NK-92 (cell line): ENCODE results near the gene RAD51AP1.

Experiments
- DNase-seq: peaks from one replicate; lab custom pipeline; 2025; ENCODE audit not compliant: unreplicated experiment; lab: John Stamatoyannopoulos, UW

Gene RAD51AP1

DNA sequence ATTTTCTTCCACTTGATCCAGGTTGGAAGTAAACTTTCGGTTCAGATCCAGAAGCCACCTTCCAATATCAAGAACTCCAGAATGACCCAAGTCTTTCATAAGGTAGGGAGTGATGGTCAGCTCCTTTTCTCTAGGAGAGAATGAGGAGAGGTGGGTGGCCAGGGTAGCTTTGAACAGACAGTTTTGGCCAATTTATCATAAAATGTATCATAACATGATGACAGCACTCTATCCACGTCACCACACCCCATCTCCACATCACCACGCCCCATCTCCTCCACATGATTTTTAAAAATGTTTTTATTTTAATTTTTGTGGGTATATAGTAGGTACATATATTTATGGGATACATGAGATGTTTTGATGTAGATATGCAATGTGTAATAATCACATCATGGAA lies 50.2 kb downstream of the RAD51AP1 start:
- no peak for DNase-seq

GRCh38 chr12:4589941-4590340 lies 51.3 kb downstream of the RAD51AP1 start:
- DNase-seq, result no peak

- DNase-seq, result no peak
These were observed 52.5 kb downstream of the RAD51AP1 start for GRCh38 chr12:4591180-4591687.

DNA sequence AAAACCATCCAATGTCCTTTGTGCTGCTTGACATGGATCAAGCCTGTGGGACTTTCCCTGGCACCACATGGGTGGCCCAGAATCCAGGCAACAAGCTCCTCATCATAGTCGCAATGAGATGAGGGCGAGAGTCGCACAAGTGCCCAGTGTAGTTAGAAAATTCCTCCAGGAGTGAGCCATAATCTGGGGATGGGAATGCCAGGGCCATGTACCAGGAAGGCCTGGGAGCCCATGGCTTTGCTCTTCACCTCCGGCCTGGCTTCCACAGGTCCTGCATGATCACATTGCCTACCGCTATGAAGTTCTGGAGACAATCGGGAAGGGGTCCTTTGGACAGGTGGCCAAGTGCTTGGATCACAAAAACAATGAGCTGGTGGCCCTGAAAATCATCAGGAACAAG lies 57.2 kb downstream of the RAD51AP1 start:
- no peak for DNase-seq

DNA sequence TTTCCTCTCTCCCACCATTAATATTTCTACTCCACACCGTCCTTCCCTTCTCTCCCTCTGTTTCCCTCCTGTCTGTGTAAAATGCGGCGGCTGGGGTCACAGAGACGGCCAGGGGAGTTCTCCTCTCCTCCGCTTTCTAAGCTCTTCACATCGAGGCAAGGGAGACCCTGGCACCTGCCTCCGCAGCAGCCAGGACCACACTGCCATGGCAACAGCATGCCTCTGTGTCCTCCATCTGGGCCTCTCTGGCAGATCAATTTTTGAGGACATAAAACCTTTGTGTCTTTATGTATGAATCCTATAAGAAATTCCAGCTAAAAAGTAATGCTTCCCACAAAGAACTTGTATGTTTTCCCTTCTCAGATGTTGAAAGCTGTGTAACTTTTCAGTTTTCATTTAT lies 64.7 kb downstream of the RAD51AP1 start:
- DNase-seq, result no peak

- DNase-seq, result no peak
These were observed 65.3 kb downstream of the RAD51AP1 start for GRCh38 chr12:4603946-4604345.

DNA sequence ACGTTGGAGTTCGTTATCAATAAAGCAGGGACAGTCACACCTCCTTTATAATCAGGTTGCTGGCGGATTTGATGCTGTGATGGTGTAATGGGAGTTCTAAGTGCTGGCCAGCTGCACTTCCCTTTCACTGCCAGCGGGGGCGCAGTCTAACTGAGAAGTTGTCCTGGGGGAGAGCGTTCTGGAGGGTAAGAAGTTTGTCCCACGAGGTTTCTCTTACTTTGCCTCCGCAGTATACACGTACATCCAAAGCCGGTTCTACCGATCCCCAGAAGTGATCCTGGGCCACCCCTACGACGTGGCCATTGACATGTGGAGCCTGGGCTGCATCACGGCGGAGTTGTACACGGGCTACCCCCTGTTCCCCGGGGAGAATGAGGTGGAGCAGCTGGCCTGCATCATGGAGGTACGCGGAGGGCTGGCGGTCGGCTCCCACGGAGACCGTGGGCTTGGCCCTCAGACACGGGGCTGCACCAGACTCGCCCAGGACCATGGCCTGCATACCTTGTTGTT lies 66.0 kb downstream of the RAD51AP1 start:
- DNase-seq, result no peak

GRCh38 chr12:4607056-4607455 lies 68.4 kb downstream of the RAD51AP1 start:
- no peak for DNase-seq

GRCh38 chr12:4609071-4609470 lies 70.4 kb downstream of the RAD51AP1 start:
- DNase-seq, result no peak
